NCI-H748 (cell line): Measurements from ENCODE around the gene IL22RA2.
"Not testable (repeated sequence)": the region's sequence is repeated elsewhere in the genome, so short reads cannot be mapped to it uniquely, and the experiment has no call there.

Experiments used
- DNase-seq: peaks from one replicate; lab custom pipeline; 2025; ENCODE audit not compliant: unreplicated experiment; lab: John Stamatoyannopoulos, UW

IL22RA2 gene

DNA sequence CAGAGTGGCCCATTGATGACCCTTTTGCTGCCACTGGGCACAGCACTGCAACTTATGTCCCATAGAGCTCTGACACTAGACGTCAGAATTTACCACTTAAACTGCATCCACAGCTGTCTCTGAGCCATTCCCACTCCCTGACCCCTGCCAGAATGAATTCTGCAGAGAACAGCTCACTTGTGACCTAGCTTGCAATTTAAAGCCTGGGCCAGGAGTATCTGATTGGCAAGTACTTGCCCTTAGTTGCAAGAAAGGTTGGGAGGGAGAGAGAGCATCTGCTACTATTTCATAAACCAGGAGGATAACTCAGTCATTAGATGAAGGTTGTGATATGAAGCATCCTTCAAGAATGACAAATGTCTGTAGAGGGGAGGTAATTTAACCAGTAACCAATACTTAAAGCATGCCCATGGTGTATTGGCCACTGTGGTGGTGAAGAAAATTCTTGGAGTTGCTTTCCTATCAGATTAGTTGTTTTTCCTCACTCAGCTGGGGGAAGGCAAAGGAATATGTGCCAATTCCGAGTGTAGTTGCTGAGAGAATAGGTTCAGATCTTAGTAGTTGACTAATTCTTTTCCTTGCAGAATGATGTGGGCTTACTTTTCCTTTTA is 46.5 kb downstream of the IL22RA2 start:
- DNase-seq: no peak

GRCh38 chr6:137123078-137123477 is 50.4 kb downstream of the IL22RA2 start:
- DNase-seq: no peak

GRCh38 chr6:137122612-137123011 is 50.8 kb downstream of the IL22RA2 start:
- no peak for DNase-seq

GRCh38 chr6:137121401-137121997 is 51.9 kb downstream of the IL22RA2 start:
- no peak for DNase-seq

DNA sequence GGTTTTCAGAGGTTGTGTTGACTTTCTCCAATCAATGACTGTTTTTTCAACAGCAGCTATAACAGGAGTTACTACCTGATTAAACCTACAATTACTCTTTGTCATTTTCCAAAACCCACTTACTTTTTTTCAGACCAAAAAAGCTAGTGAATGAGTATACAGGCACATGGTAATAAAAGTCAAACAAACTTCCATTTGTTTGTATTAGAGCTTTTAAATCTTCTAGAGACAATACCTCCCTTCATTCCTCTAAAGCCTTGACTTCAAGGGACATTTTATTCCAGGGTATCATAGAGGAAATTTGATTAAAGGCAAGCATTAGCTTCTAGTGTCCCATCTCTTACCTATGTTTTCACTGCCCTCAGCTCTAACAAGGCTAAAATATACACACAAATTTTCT is 52.7 kb downstream of the IL22RA2 start:
- no peak for DNase-seq

- DNase-seq: no peak
Observed at GRCh38 chr6:137119196-137120104, 54.0 kb downstream of the IL22RA2 start.

DNA sequence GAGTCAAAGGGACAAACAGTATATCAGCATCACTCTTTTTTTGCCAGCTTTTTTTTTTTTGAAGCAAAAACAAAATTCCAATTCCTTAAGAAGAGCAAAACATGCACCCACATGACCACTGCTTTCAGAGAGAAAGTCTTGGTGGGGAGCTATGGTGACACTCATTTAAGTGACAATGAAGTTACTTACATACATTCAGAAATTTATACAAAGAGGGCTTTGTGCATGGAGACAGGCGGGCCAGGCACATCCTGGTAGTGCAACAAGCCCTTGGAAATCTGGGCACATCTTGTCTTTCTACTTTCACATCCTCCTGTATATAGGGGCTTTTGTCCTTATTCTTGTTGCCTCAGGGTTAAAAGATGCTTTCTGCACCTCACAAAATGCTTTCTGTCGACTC is 55.9 kb downstream of the IL22RA2 start:
- DNase-seq: no peak

- DNase-seq: no peak
Observed at GRCh38 chr6:137116807-137117206, 56.6 kb downstream of the IL22RA2 start.

DNA sequence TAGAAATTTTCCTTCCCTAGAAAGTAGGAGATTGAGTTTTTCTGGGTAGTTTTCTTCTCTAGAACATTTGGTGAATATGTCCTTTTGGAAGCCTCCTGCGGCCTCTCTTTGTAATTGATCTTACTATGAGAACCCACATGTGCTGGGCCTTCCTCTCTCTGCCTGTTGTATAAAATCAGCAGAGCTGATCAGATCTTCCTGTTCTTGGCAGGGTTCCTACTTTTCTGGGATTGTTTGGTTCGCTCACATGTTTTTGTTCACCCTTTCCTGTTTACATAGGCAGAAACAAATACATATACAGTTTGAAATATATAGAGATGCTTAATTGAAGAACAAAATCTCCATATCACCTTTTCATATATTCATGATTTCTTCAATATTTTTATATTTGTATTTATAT is 57.8 kb downstream of the IL22RA2 start:
- DNase-seq: peak; percentile 40

- no peak for DNase-seq
Observed at GRCh38 chr6:137112067-137112355, 61.4 kb downstream of the IL22RA2 start.

DNA sequence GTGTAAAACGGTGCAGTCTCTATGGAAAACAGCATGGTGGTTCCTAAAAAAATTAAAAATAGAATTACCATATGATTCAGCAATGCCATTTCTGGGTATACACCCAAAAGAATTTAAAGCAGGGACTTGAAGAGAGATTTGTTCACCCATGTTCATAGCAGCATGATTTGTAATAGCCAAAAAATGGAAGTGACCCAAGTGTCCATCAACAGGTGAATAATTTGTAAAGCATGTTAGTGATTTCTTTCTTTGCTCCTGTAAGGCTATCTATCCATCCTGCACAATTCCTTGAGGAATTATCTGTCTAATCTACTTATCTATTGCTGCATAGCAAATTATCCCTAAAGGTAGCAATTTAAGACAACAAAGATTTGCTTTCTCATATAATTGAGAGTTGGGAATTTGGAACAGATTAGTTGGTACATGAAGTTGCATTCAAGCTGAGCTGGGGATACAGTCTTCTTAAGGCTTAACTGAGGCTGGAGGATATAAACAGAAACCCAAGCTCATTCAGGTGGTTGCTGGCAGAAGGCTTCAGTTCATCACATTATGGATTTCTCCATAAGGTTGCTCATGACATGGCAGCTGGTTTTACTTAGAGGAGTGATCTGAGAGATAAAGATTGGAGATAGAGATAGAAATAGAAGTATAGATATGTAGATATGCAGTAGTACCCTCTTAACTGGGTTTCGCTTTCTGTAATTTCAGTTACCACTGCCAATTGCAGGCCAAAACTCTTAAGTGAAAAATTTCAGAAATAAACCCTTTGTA is 62.0 kb downstream of the IL22RA2 start:
- DNase-seq: no peak

GRCh38 chr6:137107767-137108105 is 65.7 kb downstream of the IL22RA2 start:
- DNase-seq: no peak

- DNase-seq: not testable (repeated sequence)
Observed at GRCh38 chr6:137107047-137107766, 66.2 kb downstream of the IL22RA2 start.

DNA sequence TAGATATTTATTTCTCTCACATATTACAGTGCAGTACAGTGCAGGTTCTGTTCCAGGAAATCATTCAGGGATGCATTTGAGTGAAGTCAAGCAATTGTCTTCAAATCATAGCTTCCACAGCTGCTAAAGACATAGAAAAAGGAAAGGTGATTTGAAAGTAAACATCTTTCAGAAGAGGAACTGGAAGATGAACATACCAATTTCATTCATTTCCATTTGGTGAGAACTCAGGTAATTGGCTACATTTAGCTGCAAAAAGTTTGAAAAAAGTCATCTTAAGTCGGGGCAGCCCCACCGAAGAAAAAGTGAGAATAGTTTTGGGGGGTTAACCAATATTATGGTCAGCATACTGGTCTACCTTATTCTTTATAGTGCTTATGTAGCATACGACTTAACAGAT is 67.3 kb downstream of the IL22RA2 start:
- no peak for DNase-seq

- no peak for DNase-seq
Observed at GRCh38 chr6:137105375-137105774, 68.1 kb downstream of the IL22RA2 start.

GRCh38 chr6:137104926-137105325 is 68.5 kb downstream of the IL22RA2 start:
- DNase-seq: no peak

DNA sequence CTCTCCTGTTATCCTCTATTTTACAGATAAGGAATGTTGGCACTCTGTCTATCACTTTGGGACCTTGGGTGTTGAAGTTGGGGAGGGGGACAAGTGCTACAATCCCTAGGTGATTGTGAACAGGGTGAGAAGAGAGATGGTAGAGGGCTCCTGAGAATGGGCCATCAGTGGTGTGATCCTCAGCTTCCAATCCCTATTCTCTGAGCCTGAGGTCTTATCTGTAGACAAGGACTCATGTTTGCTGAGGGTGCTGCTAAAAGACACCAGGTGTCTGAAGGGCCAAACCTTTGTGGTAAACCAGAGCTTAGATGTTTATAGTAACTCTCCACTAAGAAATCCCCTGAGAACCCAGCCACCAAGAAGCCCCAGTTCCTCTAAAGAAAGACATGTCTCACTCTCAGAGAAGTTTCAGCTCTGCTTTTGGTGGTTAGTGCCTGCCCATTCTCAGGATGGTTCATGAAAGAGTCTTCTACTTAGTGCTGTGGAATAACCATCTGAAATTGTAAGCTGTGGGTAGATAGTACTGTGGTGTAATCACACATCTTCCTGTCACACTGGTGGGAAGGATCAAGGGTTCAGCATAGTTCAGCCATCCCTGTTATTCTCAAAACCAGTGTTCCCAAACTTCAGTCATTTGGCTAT is 70.5 kb downstream of the IL22RA2 start:
- no peak for DNase-seq

DNA sequence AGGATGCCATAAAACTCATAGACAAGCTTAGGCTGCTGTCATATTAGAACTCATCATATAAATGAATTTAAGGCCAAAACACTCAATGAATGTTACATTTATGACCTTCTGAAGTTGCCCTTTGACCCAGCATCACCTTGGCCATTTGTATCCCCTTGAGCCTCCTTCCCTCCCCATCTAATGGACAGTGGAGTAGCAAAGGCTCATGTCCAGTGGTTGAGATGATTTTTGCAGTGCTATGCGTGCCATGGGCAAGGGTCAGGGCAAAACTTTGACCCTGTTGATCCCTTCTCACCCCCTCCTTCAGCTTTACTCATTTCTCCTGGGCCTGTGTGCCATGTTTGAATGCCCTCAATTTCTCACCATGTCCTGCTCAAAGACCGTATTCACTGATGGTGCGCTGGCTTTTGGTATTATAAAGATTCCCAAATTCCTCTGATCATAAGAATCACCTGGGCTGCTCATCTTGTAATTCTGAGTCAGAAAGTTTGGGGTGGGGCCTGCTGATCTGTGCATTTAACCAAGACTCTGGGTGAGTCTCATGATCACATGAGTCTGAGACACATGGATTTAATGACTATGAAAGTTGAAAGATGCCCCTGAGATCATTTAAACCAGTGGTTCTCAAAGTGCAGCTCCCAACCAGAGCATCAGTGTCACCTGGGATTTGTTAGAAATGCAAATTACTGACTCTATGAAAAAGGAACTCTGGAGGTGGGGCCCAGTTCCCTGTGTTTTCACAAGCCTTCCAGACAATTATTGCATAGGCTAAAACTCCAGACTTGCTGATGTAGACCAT is 71.2 kb downstream of the IL22RA2 start:
- no peak for DNase-seq

GRCh38 chr6:137099689-137100403 is 73.6 kb downstream of the IL22RA2 start:
- no peak for DNase-seq
